ENCODE results near the gene PGM3.

DNA sequence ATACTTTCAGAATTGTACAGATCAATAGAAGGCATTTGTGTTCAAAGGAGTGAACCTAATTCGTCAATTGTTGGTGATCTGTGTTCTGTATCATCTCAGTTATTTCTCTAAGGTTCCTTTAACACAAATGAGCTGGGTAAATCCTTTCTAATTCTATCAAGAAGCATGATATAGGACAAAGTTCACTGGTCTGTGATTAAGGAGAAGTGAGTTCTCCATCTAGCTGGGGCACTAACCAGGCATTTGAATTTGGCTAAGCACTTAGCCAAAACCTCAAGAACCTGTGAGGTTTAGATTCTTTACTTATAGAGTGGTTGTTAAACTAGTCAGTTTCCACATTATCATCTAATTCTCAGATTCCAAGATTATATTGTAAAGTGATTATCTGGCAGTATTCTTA is 75.3 kb downstream of the PGM3 start:
- TF ChIP-seq, protein P1, sequence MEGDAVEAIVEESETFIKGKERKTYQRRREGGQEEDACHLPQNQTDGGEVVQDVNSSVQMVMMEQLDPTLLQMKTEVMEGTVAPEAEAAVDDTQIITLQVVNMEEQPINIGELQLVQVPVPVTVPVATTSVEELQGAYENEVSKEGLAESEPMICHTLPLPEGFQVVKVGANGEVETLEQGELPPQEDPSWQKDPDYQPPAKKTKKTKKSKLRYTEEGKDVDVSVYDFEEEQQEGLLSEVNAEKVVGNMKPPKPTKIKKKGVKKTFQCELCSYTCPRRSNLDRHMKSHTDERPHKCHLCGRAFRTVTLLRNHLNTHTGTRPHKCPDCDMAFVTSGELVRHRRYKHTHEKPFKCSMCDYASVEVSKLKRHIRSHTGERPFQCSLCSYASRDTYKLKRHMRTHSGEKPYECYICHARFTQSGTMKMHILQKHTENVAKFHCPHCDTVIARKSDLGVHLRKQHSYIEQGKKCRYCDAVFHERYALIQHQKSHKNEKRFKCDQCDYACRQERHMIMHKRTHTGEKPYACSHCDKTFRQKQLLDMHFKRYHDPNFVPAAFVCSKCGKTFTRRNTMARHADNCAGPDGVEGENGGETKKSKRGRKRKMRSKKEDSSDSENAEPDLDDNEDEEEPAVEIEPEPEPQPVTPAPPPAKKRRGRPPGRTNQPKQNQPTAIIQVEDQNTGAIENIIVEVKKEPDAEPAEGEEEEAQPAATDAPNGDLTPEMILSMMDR (conservative IDR thresholded peaks at IDR 0.05; ENCODE audit: low read depth, low read length), result no peak
- TF ChIP-seq RAD21 (IDR thresholded peaks at IDR 0.05; ENCODE audit: low read length), result no peak
- no peak for TF ChIP-seq POLR2A (IDR thresholded peaks at IDR 0.05; ENCODE audit: low read depth, low read length)
- no peak for TF ChIP-seq FOS (IDR thresholded peaks at IDR 0.05; ENCODE audit: low read depth, low read length)
- TF ChIP-seq, protein P2, sequence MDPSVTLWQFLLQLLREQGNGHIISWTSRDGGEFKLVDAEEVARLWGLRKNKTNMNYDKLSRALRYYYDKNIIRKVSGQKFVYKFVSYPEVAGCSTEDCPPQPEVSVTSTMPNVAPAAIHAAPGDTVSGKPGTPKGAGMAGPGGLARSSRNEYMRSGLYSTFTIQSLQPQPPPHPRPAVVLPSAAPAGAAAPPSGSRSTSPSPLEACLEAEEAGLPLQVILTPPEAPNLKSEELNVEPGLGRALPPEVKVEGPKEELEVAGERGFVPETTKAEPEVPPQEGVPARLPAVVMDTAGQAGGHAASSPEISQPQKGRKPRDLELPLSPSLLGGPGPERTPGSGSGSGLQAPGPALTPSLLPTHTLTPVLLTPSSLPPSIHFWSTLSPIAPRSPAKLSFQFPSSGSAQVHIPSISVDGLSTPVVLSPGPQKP (IDR thresholded peaks at IDR 0.05; ENCODE audit: borderline replicate concordance, low read depth, low read length), result no peak
- TF ChIP-seq MAFK (IDR thresholded peaks at IDR 0.05; ENCODE audit: low read depth, low read length), result no peak
- TF ChIP-seq CHD1 (IDR thresholded peaks at IDR 0.05; ENCODE audit: low read depth, low read length), result no peak
- TF ChIP-seq MXI1 (IDR thresholded peaks at IDR 0.05; ENCODE audit: borderline replicate concordance, low read depth, low read length), result no peak
